HepG2 (cell line): ENCODE data around the gene PYURF. TPM values are rescaled to one million over a fixed set of nuclear protein-coding genes. Genes with fewer than 3 reads are reported as not detected.

Source experiments
- HNRNPLL ChIP-seq: fragments of 200-400 bp; formaldehyde crosslinking; IDR thresholded peaks from 2 replicates; pipeline ENCODE4 v1.6.1; 2017; ENCODE audit warnings: mild to moderate bottlenecking, low read depth, low read length; ENCODE audit not compliant: poor library complexity, severe bottlenecking
- KDM3A ChIP-seq: IDR thresholded peaks from 2 replicates; pipeline ENCODE4 v1.6.1; 2018; ENCODE audit warnings: low read depth, missing compliant biosample characterization
- KLF11 ChIP-seq: IDR thresholded peaks from 2 replicates; pipeline ENCODE4 v1.6.1; 2016; ENCODE audit warnings: missing compliant biosample characterization
- NAIF1 ChIP-seq: sonication (generic); formaldehyde crosslinking; IDR thresholded peaks from 2 replicates; pipeline ENCODE4 v1.5.0; 2020; ENCODE audit warnings: mild to moderate bottlenecking, missing genetic modification reagents, borderline replicate concordance
- PAF1 ChIP-seq: IDR thresholded peaks from 2 replicates; pipeline ENCODE4 v1.6.1; 2016; ENCODE audit warnings: missing genetic modification reagents, missing compliant biosample characterization
- PITX1 ChIP-seq: sonication (generic); formaldehyde crosslinking; IDR thresholded peaks from 2 replicates; pipeline ENCODE4 v1.5.1; 2020; ENCODE audit warnings: mild to moderate bottlenecking, missing genetic modification reagents
- TBX2 ChIP-seq: sonication (generic); formaldehyde crosslinking; IDR thresholded peaks from 2 replicates; pipeline ENCODE4 v1.5.0; 2020; ENCODE audit warnings: missing genetic modification reagents, mild to moderate bottlenecking, borderline replicate concordance
- ZNF180 ChIP-seq: sonication (generic); formaldehyde crosslinking; IDR thresholded peaks from 2 replicates; pipeline ENCODE4 v1.4.0; 2020; ENCODE audit warnings: low read depth, missing genetic modification reagents, borderline replicate concordance
- ZNF329 ChIP-seq: sonication (generic); formaldehyde crosslinking; IDR thresholded peaks from 2 replicates; pipeline ENCODE4 v1.9.0; 2021; ENCODE audit warnings: low read depth, mild to moderate bottlenecking, missing genetic modification reagents
- ZNF337 ChIP-seq: sonication (generic); formaldehyde crosslinking; IDR thresholded peaks from 2 replicates; pipeline ENCODE4 v1.5.1; 2020; ENCODE audit warnings: missing genetic modification reagents, low read depth, mild to moderate bottlenecking, borderline replicate concordance
- ZNF446 ChIP-seq: sonication (generic); formaldehyde crosslinking; IDR thresholded peaks from 2 replicates; pipeline ENCODE4 v1.5.0; 2020; ENCODE audit warnings: mild to moderate bottlenecking, missing genetic modification reagents
- ZNF570 ChIP-seq: sonication (generic); formaldehyde crosslinking; IDR thresholded peaks from 2 replicates; pipeline ENCODE4 v1.4.0; 2020; ENCODE audit warnings: mild to moderate bottlenecking, missing genetic modification reagents, borderline replicate concordance
- ZNF775 ChIP-seq: sonication (generic); formaldehyde crosslinking; IDR thresholded peaks from 2 replicates; pipeline ENCODE4 v1.4.0; 2020; ENCODE audit warnings: missing genetic modification reagents, mild to moderate bottlenecking, moderate library complexity, borderline replicate concordance
- ZNF782 ChIP-seq: sonication (generic); formaldehyde crosslinking; IDR thresholded peaks from 2 replicates; pipeline ENCODE4 v1.4.0; 2020; ENCODE audit warnings: missing genetic modification reagents, mild to moderate bottlenecking, borderline replicate concordance
- ZNF883 ChIP-seq: sonication (generic); formaldehyde crosslinking; IDR thresholded peaks from 2 replicates; pipeline ENCODE4 v1.5.1; 2020; ENCODE audit warnings: mild to moderate bottlenecking, missing genetic modification reagents; ENCODE audit errors: not compliant biosample characterization
- polyA plus RNA-seq, 8 experiments: library from polyadenylated mRNA; depleted of rRNA in 3 of 8; stranded (reverse) in 7 of 8; unstranded in 1 of 8; fragments of >200 nt; fragmentation: Illumina TruSeq in 4 of 8; extraction: Trizol in 4 of 8; gene quantifications; 2 replicates each; pipeline versions ENCODE4 v1.2.1 to v1.2.3, GENCODE V29; 2011 to 2016; ENCODE audit warnings: low read depth in 4 of 8, missing spikeins in 1 of 8, mixed read lengths in 1 of 8; ENCODE audit not compliant: insufficient read depth in 1 of 8
- total RNA-seq, 5 experiments: library from RNA; depleted of rRNA; stranded (reverse); fragments of >200 nt; fragmentation: Illumina TruSeq; extraction: Trizol; gene quantifications; 2 replicates each; pipeline ENCODE4 v1.2.3, GENCODE V29; 2016; ENCODE audit warnings: low read depth in 1 of 5
- TF ChIP-seq, protein P1 (sequence below): sonication (generic); formaldehyde crosslinking; IDR thresholded peaks from 2 replicates; pipeline ENCODE4 v1.8.0; 2022; ENCODE audit warnings: mild to moderate bottlenecking, missing genetic modification reagents, moderate library complexity
- TF ChIP-seq, protein P2 (sequence below): conservative IDR thresholded peaks from 2 replicates; pipeline ENCODE4 v1.6.1; 2018; ENCODE audit warnings: missing genetic modification reagents
- TF ChIP-seq, protein P3 (sequence below): sonication (generic); formaldehyde crosslinking; conservative IDR thresholded peaks from 2 replicates; pipeline ENCODE4 v1.4.0; 2020; ENCODE audit warnings: missing genetic modification reagents
- TF ChIP-seq, protein P4 (sequence below): sonication (generic); formaldehyde crosslinking; IDR thresholded peaks from 2 replicates; pipeline ENCODE4 v1.8.0; 2022; ENCODE audit warnings: missing genetic modification reagents, mild to moderate bottlenecking, borderline replicate concordance
- TF ChIP-seq, protein P5 (sequence below): sonication (generic); formaldehyde crosslinking; IDR thresholded peaks from 2 replicates; pipeline ENCODE4; 2020; ENCODE audit warnings: missing genetic modification reagents, mild to moderate bottlenecking, borderline replicate concordance

Gene PYURF
- total and polyA plus RNA-seq, 2 of the 13 experiments (the other 11 are each of a cell fraction or from before 2014, with no cell fraction given): 59.9 to 95.2 TPM

DNA sequence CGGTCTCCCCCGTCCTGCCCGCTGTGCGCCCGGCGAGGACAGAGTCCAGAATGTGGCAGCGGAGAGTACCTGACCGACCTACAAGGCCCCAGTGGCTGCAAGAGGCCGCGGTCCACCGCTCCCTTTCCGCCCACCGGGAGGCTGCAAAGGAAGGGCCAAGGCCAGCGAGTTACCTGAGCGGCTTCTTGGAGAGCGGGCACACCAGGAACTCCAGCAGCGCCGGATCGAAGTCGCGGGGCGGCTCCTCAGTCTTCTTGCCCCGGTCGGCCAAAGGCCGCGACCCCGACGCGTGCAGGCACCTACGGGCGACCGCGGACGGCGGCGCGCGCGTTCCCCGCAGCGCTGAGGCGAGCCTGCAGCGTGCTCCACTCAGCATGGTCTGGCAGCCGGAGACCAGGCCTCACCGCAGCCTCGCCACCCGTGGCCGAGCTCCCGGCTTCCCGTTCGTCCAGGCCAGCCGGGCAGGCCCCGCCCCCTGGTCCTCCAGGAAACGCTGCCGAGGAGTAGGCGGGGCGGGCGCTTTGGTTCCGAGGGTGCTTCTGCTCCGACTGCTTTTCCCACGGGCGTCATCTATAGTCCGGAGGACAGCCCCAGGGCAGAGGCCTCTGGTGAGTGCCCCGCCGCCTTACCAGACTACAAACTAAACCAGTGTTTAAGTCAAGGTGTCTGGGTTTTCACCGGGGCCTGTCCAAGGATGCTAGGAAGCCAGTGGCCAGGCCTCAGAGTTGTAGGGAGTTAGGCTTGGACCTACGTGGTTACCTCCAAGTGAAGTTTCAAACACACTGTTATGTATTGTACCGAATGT lies at the start of gene PYURF (continued):
- TF ChIP-seq ZNF782 (CRISPR knock-in tag) (peak; percentile 97), PAF1 (no peak), KDM3A (CRISPR knock-in tag) (peak; percentile 89), ZNF180 (CRISPR knock-in tag) (no peak), TBX2 (peak; percentile 94), ZNF329 (CRISPR knock-in tag) (peak; percentile 81; the same call in 1 of the 2 replicates), NAIF1 (CRISPR knock-in tag) (peak; percentile 86; the same call in 1 of the 2 replicates), ZNF337 (CRISPR knock-in tag) (peak; percentile 67; the same call in 1 of the 2 replicates), ZNF446 (CRISPR knock-in tag) (peak; percentile 94), HNRNPLL (peak; percentile 74), ZNF570 (0 out of 2 replicates have a peak, but pooled peaks have one; percentile 84), ZNF883 (CRISPR knock-in tag) (peak; percentile 89), KLF11 (CRISPR knock-in tag) (peak; percentile 52; the same call in 1 of the 2 replicates), PITX1 (CRISPR knock-in tag) (peak; percentile 62), ZNF775 (CRISPR knock-in tag) (peak; percentile 55; the same call in 1 of the 2 replicates)
- TF ChIP-seq, protein P1, sequence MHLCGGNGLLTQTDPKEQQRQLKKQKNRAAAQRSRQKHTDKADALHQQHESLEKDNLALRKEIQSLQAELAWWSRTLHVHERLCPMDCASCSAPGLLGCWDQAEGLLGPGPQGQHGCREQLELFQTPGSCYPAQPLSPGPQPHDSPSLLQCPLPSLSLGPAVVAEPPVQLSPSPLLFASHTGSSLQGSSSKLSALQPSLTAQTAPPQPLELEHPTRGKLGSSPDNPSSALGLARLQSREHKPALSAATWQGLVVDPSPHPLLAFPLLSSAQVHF (CRISPR knock-in tag): peak; percentile 92
- TF ChIP-seq, protein P2, sequence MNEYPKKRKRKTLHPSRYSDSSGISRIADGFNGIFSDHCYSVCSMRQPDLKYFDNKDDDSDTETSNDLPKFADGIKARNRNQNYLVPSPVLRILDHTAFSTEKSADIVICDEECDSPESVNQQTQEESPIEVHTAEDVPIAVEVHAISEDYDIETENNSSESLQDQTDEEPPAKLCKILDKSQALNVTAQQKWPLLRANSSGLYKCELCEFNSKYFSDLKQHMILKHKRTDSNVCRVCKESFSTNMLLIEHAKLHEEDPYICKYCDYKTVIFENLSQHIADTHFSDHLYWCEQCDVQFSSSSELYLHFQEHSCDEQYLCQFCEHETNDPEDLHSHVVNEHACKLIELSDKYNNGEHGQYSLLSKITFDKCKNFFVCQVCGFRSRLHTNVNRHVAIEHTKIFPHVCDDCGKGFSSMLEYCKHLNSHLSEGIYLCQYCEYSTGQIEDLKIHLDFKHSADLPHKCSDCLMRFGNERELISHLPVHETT (CRISPR knock-in tag): peak; percentile 76; the same call in 1 of the 2 replicates
- TF ChIP-seq, protein P3, sequence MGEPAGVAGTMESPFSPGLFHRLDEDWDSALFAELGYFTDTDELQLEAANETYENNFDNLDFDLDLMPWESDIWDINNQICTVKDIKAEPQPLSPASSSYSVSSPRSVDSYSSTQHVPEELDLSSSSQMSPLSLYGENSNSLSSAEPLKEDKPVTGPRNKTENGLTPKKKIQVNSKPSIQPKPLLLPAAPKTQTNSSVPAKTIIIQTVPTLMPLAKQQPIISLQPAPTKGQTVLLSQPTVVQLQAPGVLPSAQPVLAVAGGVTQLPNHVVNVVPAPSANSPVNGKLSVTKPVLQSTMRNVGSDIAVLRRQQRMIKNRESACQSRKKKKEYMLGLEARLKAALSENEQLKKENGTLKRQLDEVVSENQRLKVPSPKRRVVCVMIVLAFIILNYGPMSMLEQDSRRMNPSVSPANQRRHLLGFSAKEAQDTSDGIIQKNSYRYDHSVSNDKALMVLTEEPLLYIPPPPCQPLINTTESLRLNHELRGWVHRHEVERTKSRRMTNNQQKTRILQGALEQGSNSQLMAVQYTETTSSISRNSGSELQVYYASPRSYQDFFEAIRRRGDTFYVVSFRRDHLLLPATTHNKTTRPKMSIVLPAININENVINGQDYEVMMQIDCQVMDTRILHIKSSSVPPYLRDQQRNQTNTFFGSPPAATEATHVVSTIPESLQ (CRISPR knock-in tag): no peak
- TF ChIP-seq, protein P4, sequence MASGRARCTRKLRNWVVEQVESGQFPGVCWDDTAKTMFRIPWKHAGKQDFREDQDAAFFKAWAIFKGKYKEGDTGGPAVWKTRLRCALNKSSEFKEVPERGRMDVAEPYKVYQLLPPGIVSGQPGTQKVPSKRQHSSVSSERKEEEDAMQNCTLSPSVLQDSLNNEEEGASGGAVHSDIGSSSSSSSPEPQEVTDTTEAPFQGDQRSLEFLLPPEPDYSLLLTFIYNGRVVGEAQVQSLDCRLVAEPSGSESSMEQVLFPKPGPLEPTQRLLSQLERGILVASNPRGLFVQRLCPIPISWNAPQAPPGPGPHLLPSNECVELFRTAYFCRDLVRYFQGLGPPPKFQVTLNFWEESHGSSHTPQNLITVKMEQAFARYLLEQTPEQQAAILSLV (CRISPR knock-in tag): peak; percentile 93
- TF ChIP-seq, protein P5, sequence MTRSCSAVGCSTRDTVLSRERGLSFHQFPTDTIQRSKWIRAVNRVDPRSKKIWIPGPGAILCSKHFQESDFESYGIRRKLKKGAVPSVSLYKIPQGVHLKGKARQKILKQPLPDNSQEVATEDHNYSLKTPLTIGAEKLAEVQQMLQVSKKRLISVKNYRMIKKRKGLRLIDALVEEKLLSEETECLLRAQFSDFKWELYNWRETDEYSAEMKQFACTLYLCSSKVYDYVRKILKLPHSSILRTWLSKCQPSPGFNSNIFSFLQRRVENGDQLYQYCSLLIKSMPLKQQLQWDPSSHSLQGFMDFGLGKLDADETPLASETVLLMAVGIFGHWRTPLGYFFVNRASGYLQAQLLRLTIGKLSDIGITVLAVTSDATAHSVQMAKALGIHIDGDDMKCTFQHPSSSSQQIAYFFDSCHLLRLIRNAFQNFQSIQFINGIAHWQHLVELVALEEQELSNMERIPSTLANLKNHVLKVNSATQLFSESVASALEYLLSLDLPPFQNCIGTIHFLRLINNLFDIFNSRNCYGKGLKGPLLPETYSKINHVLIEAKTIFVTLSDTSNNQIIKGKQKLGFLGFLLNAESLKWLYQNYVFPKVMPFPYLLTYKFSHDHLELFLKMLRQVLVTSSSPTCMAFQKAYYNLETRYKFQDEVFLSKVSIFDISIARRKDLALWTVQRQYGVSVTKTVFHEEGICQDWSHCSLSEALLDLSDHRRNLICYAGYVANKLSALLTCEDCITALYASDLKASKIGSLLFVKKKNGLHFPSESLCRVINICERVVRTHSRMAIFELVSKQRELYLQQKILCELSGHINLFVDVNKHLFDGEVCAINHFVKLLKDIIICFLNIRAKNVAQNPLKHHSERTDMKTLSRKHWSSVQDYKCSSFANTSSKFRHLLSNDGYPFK (CRISPR knock-in tag): peak; percentile 85; the same call in 1 of the 2 replicates
